GM12878 (cell line): ENCODE data around the gene CYP24A1.

Experiments
- BCL3 ChIP-seq: IDR thresholded peaks from 2 replicates; pipeline ENCODE4 v1.6.1; 2011; ENCODE audit warnings: borderline replicate concordance, low read depth, mild to moderate bottlenecking, moderate library complexity, low read length; ENCODE audit not compliant: insufficient read depth, poor library complexity, severe bottlenecking
- CREB1 ChIP-seq: IDR thresholded peaks from 2 replicates; pipeline ENCODE4 v1.6.1; 2012; ENCODE audit warnings: low read depth, mild to moderate bottlenecking, inconsistent platforms
- IRF4 ChIP-seq: IDR thresholded peaks from 2 replicates; pipeline ENCODE4 v1.6.1; 2011; ENCODE audit warnings: low read depth, low read length
- POLR2A ChIP-seq: IDR thresholded peaks from 2 replicates; pipeline ENCODE4 v1.6.1; 2011; ENCODE audit warnings: low read depth, mild to moderate bottlenecking, low read length
- POLR2AphosphoS5 ChIP-seq: IDR thresholded peaks from 2 replicates; pipeline ENCODE4 v1.6.1; 2011; ENCODE audit warnings: mild to moderate bottlenecking, low read length, inconsistent platforms

- TF ChIP-seq POLR2AphosphoS5 (no peak), CREB1 (no peak), BCL3 (no peak), IRF4 (no peak), POLR2A (no peak)
These were observed 5.6 kb downstream of the CYP24A1 start for GRCh38 chr20:54167909-54168872.
